RWPE1 (cell line): ENCODE data around the gene HHAT.

Experiments
- CTCF ChIA-PET: fragments of 350-600 bp; sonication (Branson Sonifier 250); formaldehyde crosslinking; extraction: SDS; loops from one replicate; lab custom pipeline; 2021; lab: Yijun Ruan, JAX
- POLR2A ChIA-PET: fragments of 400-600 bp; formaldehyde crosslinking; extraction: SDS; loops from one replicate; lab custom pipeline; 2020; ENCODE audit warnings: antibody characterized with exemption; ENCODE audit not compliant: low non-redundant PET; lab: Yijun Ruan, JAX
- DNase-seq: peaks from one replicate; pipeline ENCODE4 v3.0.0; 2012; ENCODE audit warnings: low spot score
- H3K27ac ChIP-seq: fragments of 450-650 bp; 2 replicates; pipeline ENCODE4 v1.5.1; 2017
- CTCF ChIP-seq: fragments of 450-650 bp; conservative IDR thresholded peaks from 2 replicates; pipeline ENCODE4 v1.5.1; 2017; ENCODE audit warnings: low read depth, mild to moderate bottlenecking

Gene HHAT

GRCh38 chr1:210447456-210448057 is 118.9 kb downstream of the HHAT start:
- H3K27ac ChIP-seq, result no peak overlapping the region
- POLR2A ChIA-PET, result no interaction called here
- CTCF ChIA-PET, result interaction anchor here (0.6 to 2.1 kb wide), 6 partner anchors 8 to 793 kb away, joined by 3 to 8 read pairs (median 4); partner anchors contain the start of gene KCNH1
- no peak for TF ChIP-seq CTCF
- DNase-seq, result no peak

GRCh38 chr1:210448297-210448892 is 119.7 kb downstream of the HHAT start:
- TF ChIP-seq CTCF, result peak; percentile 61
- ChIA-PET POLR2A (no interaction called here), CTCF (interaction anchor here (0.5 to 2.1 kb wide), 11 partner anchors 9 to 1232 kb away, joined by 3 to 8 read pairs (median 4); partner anchors contain the start of gene KCNH1)
- H3K27ac ChIP-seq, result no peak overlapping the region
- DNase-seq, result peak; percentile 47

GRCh38 chr1:210455840-210456603 is 127.3 kb downstream of the HHAT start:
- CTCF ChIA-PET, result interaction anchor here (0.5 to 0.6 kb wide), 2 partner anchors 70 to 1019 kb away, joined by 3 to 4 read pairs; no protein-coding TSS in a partner anchor
- TF ChIP-seq CTCF, result no peak
- POLR2A ChIA-PET, result no interaction called here
- H3K27ac ChIP-seq, result no peak overlapping the region
- no peak for DNase-seq

GRCh38 chr1:210456731-210457255 is 128.1 kb downstream of the HHAT start:
- TF ChIP-seq CTCF, result no peak
- DNase-seq, result no peak
- POLR2A ChIA-PET, result no interaction called here
- H3K27ac ChIP-seq, result no peak overlapping the region
- CTCF ChIA-PET, result interaction anchor here (0.5 to 0.6 kb wide), 3 partner anchors 69 to 1018 kb away, joined by 3 to 4 read pairs (median 3); no protein-coding TSS in a partner anchor

GRCh38 chr1:210457568-210457967 is 128.9 kb downstream of the HHAT start:
- CTCF ChIA-PET, result interaction anchor here (0.5 kb wide), 1 partner anchor 678 kb away, joined by 3 read pairs; no protein-coding TSS in a partner anchor
- TF ChIP-seq CTCF, result no peak
- DNase-seq, result no peak
- H3K27ac ChIP-seq, result no peak overlapping the region
- POLR2A ChIA-PET, result no interaction called here

GRCh38 chr1:210464519-210465039 is 135.9 kb downstream of the HHAT start:
- DNase-seq, result no peak
- no peak for TF ChIP-seq CTCF
- H3K27ac ChIP-seq, result no peak overlapping the region
- ChIA-PET POLR2A (no interaction called here), CTCF (no interaction called here)
